Fibroblast of peridontal ligament (primary cell): ENCODE data around the gene CD200.

ENCODE experiments used
- DNase-seq: peaks from one replicate; pipeline ENCODE4 v3.0.0-alpha.2; 2010; ENCODE audit errors: extremely low read depth

CD200 gene

DNA sequence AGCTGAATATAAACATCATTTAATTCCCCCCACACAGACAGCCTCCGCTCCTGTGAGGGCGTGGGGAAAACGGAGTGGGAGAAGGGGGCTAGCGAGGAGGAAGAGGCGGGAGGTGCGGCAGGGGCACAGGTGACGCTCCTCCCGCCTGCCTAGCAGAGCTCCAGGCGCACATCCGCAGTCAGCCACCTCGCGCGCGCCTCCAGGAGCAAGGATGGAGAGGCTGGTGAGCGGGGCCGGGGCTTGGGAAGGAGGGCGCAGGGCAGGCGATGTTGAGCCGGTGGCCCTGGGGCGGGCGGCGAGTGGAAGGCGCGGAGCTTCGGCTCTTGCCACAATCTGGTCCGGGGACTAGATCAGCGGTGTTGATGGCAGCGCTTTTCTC lies at the start of gene CD200:
Gene CD200, plus strand, starts transcription at position 155 of the 379 bp plus-strand sequence. Its CDS starts 57 bp downstream, at position 212.
- DNase-seq: peak; percentile 14

- DNase-seq: no peak
Measured at GRCh38 chr3:112289011-112289410, 43.9 kb upstream of the CD200 start.

- DNase-seq: peak; percentile 86
Measured at GRCh38 chr3:112293368-112294321, 39.3 kb upstream of the CD200 start, which contains the start of gene SLC9C1. Gene SLC9C1, minus strand, starts transcription at chr3:112294216. Its CDS starts 7,425 bp downstream, at chr3:112286791.

GRCh38 chr3:112297714-112298113 lies 35.2 kb upstream of the CD200 start:
- no peak for DNase-seq

- no peak for DNase-seq
Measured at GRCh38 chr3:112298781-112299180, 34.2 kb upstream of the CD200 start.

- DNase-seq: no peak
Measured at GRCh38 chr3:112302150-112302830, 30.7 kb upstream of the CD200 start.

- DNase-seq: peak; percentile 20
Measured at GRCh38 chr3:112302881-112303763, 29.8 kb upstream of the CD200 start.

DNA sequence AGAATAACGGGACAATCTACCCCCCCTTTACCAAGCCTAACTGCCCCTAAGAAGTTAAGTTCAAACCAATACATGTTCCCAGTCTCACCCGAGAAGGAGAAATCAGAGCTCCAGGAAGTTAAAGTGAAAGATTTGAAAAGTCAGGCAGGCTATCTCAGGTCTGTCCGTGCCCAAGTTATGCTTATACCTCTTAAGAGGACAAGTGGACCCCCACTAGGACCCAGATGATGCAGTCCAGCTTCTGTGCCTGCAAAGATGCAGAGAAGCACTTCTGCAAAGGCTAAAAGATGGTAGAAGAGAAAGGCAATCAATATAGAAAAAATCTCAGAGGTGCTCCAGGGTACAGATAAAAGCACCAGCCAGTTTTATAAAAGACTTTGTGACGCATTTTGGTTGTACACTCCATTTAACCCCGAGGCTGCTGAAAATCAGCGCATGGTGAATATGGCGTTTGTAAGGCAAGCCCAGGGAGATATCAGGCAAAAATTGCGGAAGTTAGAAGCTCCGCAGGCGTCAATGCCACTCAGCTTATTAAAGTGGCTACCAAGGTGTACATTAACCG lies 29.1 kb upstream of the CD200 start:
- DNase-seq: peak; percentile 38

- DNase-seq: peak; percentile 25
Measured at GRCh38 chr3:112304611-112305010, 28.3 kb upstream of the CD200 start.

DNA sequence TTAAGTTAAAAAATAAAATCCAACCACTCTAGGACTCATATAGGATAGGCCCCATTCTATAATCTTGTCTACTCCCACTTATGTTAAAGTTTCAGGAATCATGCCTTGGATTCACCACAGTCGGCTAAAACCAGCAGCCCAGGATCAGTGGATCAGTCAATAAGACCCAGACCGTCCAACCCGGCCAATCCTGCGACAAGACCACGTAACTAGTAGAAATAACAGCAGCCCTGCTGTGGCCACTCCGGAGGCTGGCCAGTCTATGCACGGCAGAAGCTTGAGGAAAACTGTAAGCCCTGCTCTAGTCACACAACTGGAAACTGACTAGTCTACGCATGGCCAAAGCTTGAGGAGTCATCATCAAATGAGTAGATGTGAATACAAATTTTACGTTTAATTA lies 26.1 kb upstream of the CD200 start:
- DNase-seq: no peak

DNA sequence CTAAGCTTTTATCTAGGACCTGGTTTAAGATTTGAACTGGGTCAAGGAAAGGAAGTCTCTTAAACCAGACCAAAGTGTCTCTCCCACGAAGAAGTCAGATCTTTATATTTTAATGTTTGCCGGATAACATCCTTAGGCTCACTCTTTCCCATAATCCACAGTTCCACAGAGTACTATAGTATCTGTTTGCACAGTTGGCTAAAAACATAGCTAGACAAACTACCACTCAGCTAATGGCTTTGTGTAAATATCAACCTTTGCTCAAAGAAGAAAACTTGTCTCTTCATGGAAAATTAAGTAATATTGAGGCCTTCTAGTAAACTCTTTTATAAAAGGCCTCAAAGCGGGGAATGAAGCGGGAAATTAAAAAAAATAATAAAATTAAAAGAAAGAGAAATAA lies 25.4 kb upstream of the CD200 start:
- no peak for DNase-seq

DNA sequence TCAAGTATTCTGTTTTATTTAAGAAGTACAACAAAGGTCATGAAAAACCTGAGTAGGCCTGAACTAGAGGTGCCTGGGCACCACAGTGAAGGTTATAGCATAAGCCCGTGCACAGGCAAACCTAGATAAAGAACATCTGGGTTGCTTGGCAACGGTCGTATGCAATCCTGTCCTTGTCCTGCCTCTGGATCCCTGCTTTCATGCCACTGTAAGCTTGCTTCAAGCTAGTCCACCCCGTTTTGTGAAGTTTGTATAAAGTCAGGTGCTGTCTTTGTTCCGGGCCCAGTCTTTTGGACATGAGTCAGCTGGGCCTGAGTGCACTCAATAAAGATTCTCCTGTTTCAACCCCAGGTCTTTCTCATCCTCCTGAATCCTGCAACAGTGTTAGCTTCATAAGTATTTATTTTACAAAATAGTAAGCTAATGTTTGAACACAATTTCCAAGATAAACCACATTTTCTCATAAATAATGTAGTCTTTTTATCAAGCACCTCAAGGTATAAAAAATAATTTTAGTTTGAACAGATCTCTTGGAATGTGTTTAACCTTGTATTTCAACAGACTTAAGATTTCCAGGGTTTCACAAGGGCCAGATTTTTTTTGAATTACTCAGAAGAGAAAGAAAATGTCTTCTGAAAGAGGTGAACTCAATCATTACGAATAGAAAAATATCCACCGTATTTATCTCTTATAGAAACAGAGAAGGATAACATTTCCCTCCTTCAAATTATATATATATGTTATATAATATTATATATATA lies 24.6 kb upstream of the CD200 start:
- DNase-seq: peak; percentile 17

- no peak for DNase-seq
Measured at GRCh38 chr3:112314649-112315048, 18.3 kb upstream of the CD200 start.

DNA sequence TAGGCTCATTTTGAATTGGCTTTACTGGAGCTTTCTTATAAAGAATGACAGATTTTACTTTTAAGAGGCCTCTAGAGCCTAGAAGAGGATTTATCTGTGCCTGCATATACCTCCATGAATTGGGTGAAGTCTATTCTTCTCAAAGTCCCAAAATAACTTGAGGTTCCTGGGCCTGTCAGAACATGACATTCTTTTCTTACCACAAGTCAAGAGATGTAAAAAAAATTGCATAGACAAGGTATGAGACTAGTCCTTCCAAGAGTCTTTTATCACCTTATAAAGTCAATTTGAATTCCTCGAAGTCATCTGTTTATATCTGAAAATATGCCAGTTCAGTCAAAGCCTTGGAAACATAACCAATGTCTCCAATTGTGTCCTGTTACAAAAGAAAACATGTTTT lies 17.2 kb upstream of the CD200 start:
- no peak for DNase-seq

GRCh38 chr3:112319516-112320276 lies 13.3 kb upstream of the CD200 start:
- no peak for DNase-seq

GRCh38 chr3:112320691-112321090 lies 12.3 kb upstream of the CD200 start:
- no peak for DNase-seq

- no peak for DNase-seq
Measured at GRCh38 chr3:112321867-112322652, 10.9 kb upstream of the CD200 start.

DNA sequence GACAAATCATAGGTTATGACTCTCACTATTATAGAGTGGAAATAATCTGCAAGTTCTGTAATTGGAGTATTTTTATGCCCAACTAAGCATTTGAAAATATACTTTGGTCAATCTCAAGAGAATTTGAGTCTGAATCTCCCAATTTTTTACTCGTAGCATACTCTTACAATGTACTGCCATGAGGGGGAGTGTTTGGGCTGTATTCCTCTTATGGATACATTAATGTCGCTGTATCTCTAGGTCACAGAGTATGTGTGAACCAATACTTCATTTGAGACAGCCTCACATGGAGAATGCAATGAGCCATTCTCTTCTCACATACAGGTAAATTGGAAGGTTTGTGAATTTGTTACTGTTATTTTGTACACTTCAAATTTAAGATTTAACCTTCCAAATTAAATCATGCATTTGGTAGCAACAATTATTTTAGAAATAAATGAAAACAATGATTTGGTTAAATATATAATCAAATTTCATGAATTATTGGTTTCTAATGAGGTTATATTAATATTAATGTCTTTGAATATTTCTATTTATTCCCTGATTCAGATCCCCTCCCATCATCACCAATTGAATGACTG lies 5.5 kb upstream of the CD200 start:
- peak; percentile 68 for DNase-seq

GRCh38 chr3:112331851-112332250 lies 1.1 kb upstream of the CD200 start:
- no peak for DNase-seq
